Mucosa of rectum (tissue), 2 donors: ENCODE results near the gene LZTFL1.

Source experiments
- H3K27ac ChIP-seq, 2 donors: one replicate each; pipeline ENCODE4 v1.7.0; 2013; ENCODE audit warnings: inconsistent platforms in 2 of 2, low read depth in 2 of 2, low read length in 2 of 2
- H3K27me3 ChIP-seq, 2 donors: one replicate each; pipeline ENCODE4 v1.7.0; 2013; ENCODE audit warnings: low read length in 2 of 2; ENCODE audit not compliant: control insufficient read depth in 2 of 2, insufficient read depth in 2 of 2
- H3K36me3 ChIP-seq, 2 donors: one replicate each; pipeline ENCODE4 v1.7.0; 2013; ENCODE audit warnings: low read length in 2 of 2; ENCODE audit not compliant: control insufficient read depth in 2 of 2, insufficient read depth in 2 of 2
- H3K4me1 ChIP-seq, 2 donors: one replicate each; pipeline ENCODE4 v1.7.0; 2013; ENCODE audit warnings: low read length in 2 of 2, mild to moderate bottlenecking in 1 of 2; ENCODE audit not compliant: control insufficient read depth in 2 of 2, insufficient read depth in 2 of 2
- H3K4me3 ChIP-seq, 2 donors: one replicate each; pipeline ENCODE4 v1.7.0; 2013; ENCODE audit warnings: low read length in 2 of 2
- H3K9ac ChIP-seq, 2 donors: one replicate each; pipeline ENCODE4 v1.7.0; 2013; ENCODE audit warnings: low read length in 2 of 2, low read depth in 1 of 2, mild to moderate bottlenecking in 1 of 2
- H3K9me3 ChIP-seq, 2 donors: one replicate each; pipeline ENCODE4 v1.7.0; 2013; ENCODE audit warnings: low read length in 2 of 2; ENCODE audit not compliant: control insufficient read depth in 2 of 2
- donor health status: healthy.
- donor health status: Normal muscosa, but diverticular disease.

Gene LZTFL1

DNA sequence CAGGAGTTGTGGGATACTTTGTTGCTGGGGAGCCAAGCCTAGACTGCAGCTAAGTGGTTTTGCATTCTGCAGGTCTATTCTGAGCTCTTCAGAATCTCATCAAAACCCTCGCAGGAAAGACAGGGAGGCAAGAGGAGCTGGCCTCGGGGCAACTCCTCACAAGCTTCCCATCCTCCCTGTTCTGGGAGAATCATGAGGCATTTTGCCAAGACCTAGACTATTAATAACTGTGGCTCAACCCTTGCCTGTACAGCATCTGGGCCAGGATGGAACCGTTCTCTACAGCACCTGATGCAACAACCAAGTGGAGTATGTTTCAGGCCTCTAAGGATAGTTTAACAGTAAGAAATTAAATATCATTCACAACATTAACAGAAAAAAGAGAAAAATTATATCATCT, 25.4 kb downstream of the LZTFL1 start:
- H3K9me3 ChIP-seq = no peaks in the 10 kb centered on the region
- H3K27ac ChIP-seq = no peak overlapping the region
- peaks cover 3 to 4% of the 10 kb centered on the region in 2 donors for H3K36me3 ChIP-seq
- H3K27me3 ChIP-seq = no peaks in the 10 kb centered on the region
- no peak overlapping the region for H3K9ac ChIP-seq
- peaks cover 4 to 5% of the 10 kb centered on the region in 2 donors for H3K4me1 ChIP-seq
- no peak overlapping the region for H3K4me3 ChIP-seq

DNA sequence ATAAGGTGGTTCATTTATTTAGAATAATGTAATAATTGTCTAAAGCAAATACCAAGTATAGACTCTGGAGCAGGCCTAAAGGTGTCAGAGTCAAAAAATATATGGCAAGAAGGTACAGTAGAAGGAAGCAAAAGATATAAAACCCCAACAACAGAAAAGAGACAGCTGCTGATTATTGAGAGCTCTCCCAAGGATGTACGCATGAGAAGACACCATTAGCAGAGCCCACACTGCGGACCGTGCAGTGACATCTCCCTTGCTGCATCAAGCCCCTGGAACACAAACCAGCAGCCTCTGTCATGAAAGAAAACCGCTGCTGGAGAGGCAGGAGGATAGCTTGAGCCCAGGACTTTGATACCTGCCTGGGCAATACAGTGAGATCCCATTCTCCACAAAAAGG, 27.6 kb downstream of the LZTFL1 start:
- Histone ChIP-seq H3K36me3 (no peaks in the 10 kb centered on the region), H3K9me3 (no peaks in the 10 kb centered on the region), H3K4me1 (peaks cover 4 to 5% of the 10 kb centered on the region in 2 donors), H3K27me3 (no peaks in the 10 kb centered on the region), H3K27ac (no peak overlapping the region), H3K9ac (no peak overlapping the region), H3K4me3 (no peak overlapping the region)

DNA sequence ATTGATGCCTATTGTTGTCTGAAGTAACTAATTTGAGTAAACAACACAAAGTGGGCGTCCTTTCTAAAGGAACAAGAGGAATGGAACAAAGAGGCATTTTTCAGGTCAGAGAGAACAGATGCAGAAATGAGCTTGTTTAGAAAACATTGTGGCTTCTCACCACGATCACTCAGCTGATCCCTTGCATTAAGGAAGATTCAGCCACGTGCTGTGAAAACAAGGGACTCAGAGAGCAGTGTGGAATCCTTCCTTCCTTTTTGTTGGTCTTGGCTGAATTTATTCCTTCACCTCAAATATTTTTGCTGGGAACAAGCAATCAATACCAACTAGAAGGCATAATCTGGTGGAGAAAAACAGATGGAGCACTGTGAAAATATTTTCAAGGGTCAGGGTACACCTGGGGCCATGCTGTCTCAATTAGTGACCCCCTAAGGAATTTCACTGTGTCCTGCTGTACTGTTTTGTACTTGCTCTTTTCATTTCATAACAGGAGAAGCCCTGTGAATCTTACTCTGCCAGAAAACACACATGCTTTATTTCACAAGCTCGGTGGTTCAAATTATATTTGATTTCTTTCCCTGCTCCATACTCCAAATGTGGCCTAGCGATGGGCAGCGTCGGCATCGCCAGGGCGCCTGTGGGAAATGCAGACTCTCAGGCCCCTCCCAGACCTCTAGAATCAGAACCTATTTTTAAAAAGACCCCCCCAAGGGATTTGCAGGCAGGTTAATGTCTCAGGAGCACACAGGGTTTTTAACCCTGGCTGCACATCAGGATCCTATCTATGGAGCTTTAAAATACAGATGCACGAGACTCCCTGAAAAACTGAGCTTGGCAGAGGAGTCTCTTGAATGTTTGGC, 34.0 kb downstream of the LZTFL1 start:
- H3K9me3 ChIP-seq = no peaks in the 10 kb centered on the region
- no peaks in the 10 kb centered on the region for H3K27me3 ChIP-seq
- no peak overlapping the region for H3K9ac ChIP-seq
- H3K27ac ChIP-seq = no peak overlapping the region
- no peaks in the 10 kb centered on the region for H3K4me1 ChIP-seq
- H3K4me3 ChIP-seq = no peak overlapping the region
- peaks cover 0 to 3% of the 10 kb centered on the region in 2 donors for H3K36me3 ChIP-seq

DNA sequence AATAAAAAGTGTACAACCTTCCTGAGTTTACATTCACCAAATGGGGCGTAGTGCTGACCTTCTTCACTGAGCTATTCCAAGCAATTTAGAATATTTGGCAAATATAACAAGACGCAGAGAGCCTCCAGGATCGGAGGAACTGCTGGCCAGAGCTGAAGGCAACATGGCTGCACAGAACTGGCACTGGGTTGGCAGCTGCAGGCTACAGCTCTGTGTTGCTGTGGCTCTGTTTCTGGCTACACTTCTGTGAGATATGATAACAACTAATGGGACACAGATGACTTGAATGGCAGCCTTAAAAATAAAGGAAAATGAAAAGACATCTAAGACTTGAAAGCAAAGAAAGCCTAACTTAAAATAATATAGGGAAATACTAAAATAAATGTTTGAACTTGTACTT, 34.8 kb downstream of the LZTFL1 start:
- Histone ChIP-seq H3K9ac (no peak overlapping the region), H3K36me3 (peaks cover 0 to 3% of the 10 kb centered on the region in 2 donors), H3K9me3 (no peaks in the 10 kb centered on the region), H3K27ac (no peak overlapping the region), H3K27me3 (no peaks in the 10 kb centered on the region), H3K4me3 (no peak overlapping the region), H3K4me1 (no peaks in the 10 kb centered on the region)

GRCh38 chr3:45806072-45806471, 35.8 kb downstream of the LZTFL1 start:
- Histone ChIP-seq H3K36me3 (peaks cover 0 to 3% of the 10 kb centered on the region in 2 donors), H3K4me3 (no peak overlapping the region), H3K27me3 (no peaks in the 10 kb centered on the region)

DNA sequence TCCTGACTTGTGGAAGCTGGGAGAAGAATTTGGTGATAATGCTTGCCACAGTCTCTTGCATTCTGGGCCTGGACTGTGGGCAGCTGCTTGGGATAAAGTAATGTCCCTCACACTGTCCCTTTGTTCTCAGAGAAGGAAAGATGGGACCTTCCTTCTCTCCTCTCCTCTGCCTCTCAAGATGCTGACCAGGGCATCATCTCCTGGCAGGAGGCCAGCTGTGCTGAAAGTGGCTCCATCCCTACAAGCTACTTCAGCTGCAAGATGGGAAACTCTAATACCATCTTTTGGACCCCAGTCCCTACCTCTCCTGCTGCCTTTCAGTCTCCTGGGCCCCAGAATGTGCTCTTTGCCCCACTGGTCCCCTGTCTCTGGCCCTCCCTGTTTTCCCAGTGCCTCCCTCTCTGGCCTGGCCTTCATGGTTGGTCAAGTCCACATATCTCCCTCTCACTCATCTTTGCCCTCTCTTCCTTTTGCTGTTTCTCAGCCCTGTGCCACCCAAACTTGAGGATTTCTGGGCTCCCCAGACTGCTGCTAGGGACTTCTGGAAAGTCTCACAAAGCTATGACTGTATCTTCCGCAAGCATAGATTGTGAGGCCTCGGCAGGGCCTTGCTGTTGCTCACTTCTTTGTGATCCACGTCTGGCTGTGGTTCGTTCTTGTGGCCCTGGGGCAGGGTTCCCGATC, 38.5 kb downstream of the LZTFL1 start:
- peaks cover 0 to 3% of the 10 kb centered on the region in 2 donors for H3K36me3 ChIP-seq
- no peaks in the 10 kb centered on the region for H3K4me1 ChIP-seq
- no peak overlapping the region for H3K27ac ChIP-seq
- H3K9ac ChIP-seq = no peak overlapping the region
- peaks cover 0 to 4% of the 10 kb centered on the region in 2 donors for H3K27me3 ChIP-seq
- H3K9me3 ChIP-seq = no peaks in the 10 kb centered on the region
- H3K4me3 ChIP-seq = no peak overlapping the region

More at GRCh38 chr3:45806072-45806471, 35.8 kb downstream of the LZTFL1 start:
- Histone ChIP-seq H3K4me1 (no peaks in the 10 kb centered on the region), H3K27ac (no peak overlapping the region), H3K9me3 (no peaks in the 10 kb centered on the region), H3K9ac (no peak overlapping the region)

DNA sequence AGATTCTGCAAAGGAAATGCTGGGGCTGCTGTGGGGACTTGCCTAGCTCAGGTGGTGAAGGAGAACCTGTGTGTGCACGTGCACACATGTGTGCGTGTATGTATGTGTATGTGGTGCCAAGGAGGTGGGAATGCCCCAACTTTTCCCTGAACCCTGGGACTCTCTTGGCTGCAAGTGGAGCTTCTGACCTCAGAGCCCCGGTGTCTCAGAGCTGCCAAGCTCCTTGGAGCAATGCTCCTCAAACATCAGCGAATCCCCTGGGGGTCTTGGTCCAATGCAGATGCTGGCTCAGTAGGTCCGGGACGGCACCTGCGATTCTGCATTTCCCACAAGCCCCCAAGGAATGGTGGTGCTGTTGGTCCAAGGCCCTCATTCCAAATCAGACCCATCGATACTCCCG, 39.8 kb downstream of the LZTFL1 start:
- no peaks in the 10 kb centered on the region for H3K4me1 ChIP-seq
- H3K9ac ChIP-seq = no peak overlapping the region
- H3K36me3 ChIP-seq = peaks cover 0 to 3% of the 10 kb centered on the region in 2 donors
- no peak overlapping the region for H3K27ac ChIP-seq
- no peaks in the 10 kb centered on the region for H3K9me3 ChIP-seq
- H3K27me3 ChIP-seq = peaks cover 8 to 14% of the 10 kb centered on the region in 2 donors
- H3K4me3 ChIP-seq = no peak overlapping the region

DNA sequence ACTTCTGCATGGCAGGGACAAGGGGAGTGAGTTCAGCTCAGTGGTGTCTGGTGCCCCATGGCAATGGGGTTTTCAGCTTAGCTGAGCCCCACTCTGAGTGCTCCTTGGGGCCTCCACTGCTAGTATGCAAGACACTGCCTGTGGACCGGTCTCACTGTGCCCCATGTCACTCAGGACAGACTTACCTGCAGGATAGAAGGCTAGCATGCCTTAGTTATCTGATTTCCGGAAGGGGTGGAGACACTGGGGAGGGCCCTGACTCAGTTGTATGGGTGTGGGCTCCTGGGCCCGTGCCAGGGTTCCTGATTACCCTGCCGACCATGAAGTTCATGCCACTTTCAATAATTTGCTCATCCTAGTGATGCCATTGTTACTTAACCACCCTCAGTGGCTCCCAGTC, 41.3 kb downstream of the LZTFL1 start:
- H3K4me3 ChIP-seq = no peak overlapping the region
- no peaks in the 10 kb centered on the region for H3K9me3 ChIP-seq
- H3K36me3 ChIP-seq = peaks cover 0 to 3% of the 10 kb centered on the region in 2 donors
- peaks cover 7 to 9% of the 10 kb centered on the region in 2 donors for H3K4me1 ChIP-seq
- peaks cover 20 to 25% of the 10 kb centered on the region in 2 donors for H3K27me3 ChIP-seq
- no peak overlapping the region for H3K9ac ChIP-seq
- H3K27ac ChIP-seq = no peak overlapping the region

DNA sequence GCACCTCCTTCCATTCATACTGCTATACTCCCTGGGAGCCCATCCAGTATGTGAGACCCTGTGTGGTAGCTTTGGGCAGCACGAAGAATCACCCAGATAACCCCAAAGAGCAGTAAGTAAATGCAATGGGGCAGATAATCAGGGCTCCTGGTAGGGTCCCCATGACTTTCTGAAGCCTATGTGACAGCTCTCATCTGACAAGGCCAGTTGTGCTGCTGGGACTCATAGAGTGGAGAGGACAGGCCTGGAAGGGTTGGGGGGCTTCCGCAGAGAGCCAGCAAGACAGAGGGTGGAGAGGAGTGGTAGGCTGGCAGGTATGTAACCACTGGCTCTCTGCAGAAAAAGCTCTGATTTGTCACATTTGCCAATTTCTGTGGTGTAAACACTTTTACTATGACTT, 42.3 kb downstream of the LZTFL1 start:
- H3K27me3 ChIP-seq = peaks cover 24 to 27% of the 10 kb centered on the region in 2 donors
- H3K4me3 ChIP-seq = no peak overlapping the region
- H3K36me3 ChIP-seq = peaks cover 0 to 3% of the 10 kb centered on the region in 2 donors
- H3K9ac ChIP-seq = no peak overlapping the region
- peaks cover 7 to 9% of the 10 kb centered on the region in 2 donors for H3K4me1 ChIP-seq
- no peaks in the 10 kb centered on the region for H3K9me3 ChIP-seq
- no peak overlapping the region for H3K27ac ChIP-seq

GRCh38 chr3:45798034-45798433, 43.9 kb downstream of the LZTFL1 start:
- H3K4me1 ChIP-seq = peaks cover 7 to 9% of the 10 kb centered on the region in 2 donors
- H3K9me3 ChIP-seq = no peaks in the 10 kb centered on the region
- no peaks in the 10 kb centered on the region for H3K36me3 ChIP-seq
- H3K27ac ChIP-seq = no peak overlapping the region
- no peak overlapping the region for H3K9ac ChIP-seq
- peaks cover 27 to 32% of the 10 kb centered on the region in 2 donors for H3K27me3 ChIP-seq
- H3K4me3 ChIP-seq = no peak overlapping the region
